Endodermal cell (in vitro differentiated cells): ENCODE data around the gene ZNF124. TPM values are rescaled to one million over a fixed set of nuclear protein-coding genes. Genes with fewer than 3 reads are reported as not detected.

Source experiments
- DNase-seq: peaks from one replicate; pipeline ENCODE4 v3.0.0-alpha.2; 2017
- H3K27ac ChIP-seq: 2 replicates; pipeline ENCODE4 v1.5.1; 2013; ENCODE audit warnings: mild to moderate bottlenecking, low read depth, low read length, moderate library complexity
- H3K27me3 ChIP-seq: 2 replicates; pipeline ENCODE4 v1.6.1; 2013; ENCODE audit warnings: mild to moderate bottlenecking, low read length, moderate library complexity; ENCODE audit not compliant: insufficient read depth, control insufficient read depth, poor library complexity, severe bottlenecking
- H3K36me3 ChIP-seq: 2 replicates; pipeline ENCODE4 v1.7.0; 2013; ENCODE audit warnings: mild to moderate bottlenecking, low read length, moderate library complexity; ENCODE audit not compliant: control insufficient read depth, insufficient read depth
- H3K4me1 ChIP-seq: one replicate; pipeline ENCODE4 v1.7.0; 2013; ENCODE audit warnings: low read length; ENCODE audit not compliant: control insufficient read depth, insufficient read depth
- H3K4me3 ChIP-seq: 2 replicates; pipeline ENCODE4 v1.5.1; 2013; ENCODE audit warnings: mild to moderate bottlenecking, low read length, moderate library complexity
- H3K9ac ChIP-seq: 2 replicates; pipeline ENCODE4 v1.6.1; 2013; ENCODE audit warnings: mild to moderate bottlenecking, low read length, moderate library complexity; ENCODE audit not compliant: poor library complexity, severe bottlenecking; ENCODE audit errors: extremely low read depth
- H3K9me3 ChIP-seq: 2 replicates; pipeline ENCODE4 v1.6.1; 2013; ENCODE audit warnings: mild to moderate bottlenecking, low read length, moderate library complexity; ENCODE audit not compliant: control insufficient read depth
- H3K27ac Mint-ChIP-seq: 2 replicates; pipeline ENCODE4 v1.8.0; 2020; ENCODE audit warnings: mixed read lengths
- H3K27me3 Mint-ChIP-seq: 2 replicates; pipeline ENCODE4 v1.8.0; 2021; ENCODE audit warnings: mild to moderate bottlenecking, mixed read lengths; ENCODE audit not compliant: insufficient read depth
- H3K36me3 Mint-ChIP-seq: 2 replicates; pipeline ENCODE4 v1.8.0; 2020; ENCODE audit warnings: low read depth, mixed read lengths
- H3K4me1 Mint-ChIP-seq: 2 replicates; pipeline ENCODE4 v1.8.0; 2020; ENCODE audit warnings: mixed read lengths
- H3K4me3 Mint-ChIP-seq: 2 replicates; pipeline ENCODE4 v1.8.0; 2020; ENCODE audit warnings: mild to moderate bottlenecking, moderate library complexity, mixed read lengths
- H3K9me3 Mint-ChIP-seq: 2 replicates; pipeline ENCODE4 v1.8.0; 2020; ENCODE audit warnings: mild to moderate bottlenecking, mixed read lengths
- WGBS, 2 experiments: methylation state at CpG; one replicate each; pipeline versions ENCODE4 v1.1.5 to v1.1.7; 2013; ENCODE audit warnings: missing lambda C conversion rate in 2 of 2, mixed read lengths in 1 of 2; ENCODE audit not compliant: insufficient coverage in 1 of 2, insufficient read length in 1 of 2; 5-methylcytosine and 5-hydroxymethylcytosine counted together
- total RNA-seq, 2 donors: library from RNA; stranded (reverse); fragmentation: NEBNext Ultra II Directional in 1 of 2; extraction: Animal tissue kit (Norgen Biotek cat#: 25700) in 1 of 2; gene quantifications; 2 replicates in 1 of 2; 3 replicates in 1 of 2; pipeline ENCODE4 v1.2.1, GENCODE V29; 2021
- TF ChIP-seq, protein P1 (sequence below): fragments of 200-600 bp; sonication (generic); conservative IDR thresholded peaks from 2 replicates; pipeline ENCODE4 v1.5.0; 2021; ENCODE audit warnings: antibody characterized with exemption, mild to moderate bottlenecking

ZNF124 gene
- total RNA-seq, 2 donors from 2014 or later, result 93.3 to 101 TPM

DNA sequence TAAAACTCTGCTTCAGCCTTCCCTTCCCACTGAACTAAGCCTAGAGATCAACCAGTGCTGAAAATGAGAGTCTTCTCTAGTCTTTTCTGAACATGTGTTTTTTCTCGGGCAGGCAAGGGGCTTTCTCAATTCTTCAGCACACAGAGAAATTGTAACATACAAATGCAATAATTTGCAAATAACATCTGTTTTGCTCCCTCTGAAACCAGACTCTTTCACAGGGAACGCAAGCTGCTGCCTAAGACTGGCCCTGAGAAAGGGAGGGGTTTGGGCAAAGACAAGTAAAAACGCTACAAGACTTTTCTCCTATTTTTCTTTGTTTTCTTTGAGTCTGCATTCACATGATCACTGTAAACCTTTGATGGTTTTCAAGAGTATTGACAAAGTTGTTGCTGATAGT lies 44.4 kb upstream of the ZNF124 start:
- no peaks in the 10 kb centered on the region for H3K36me3 ChIP-seq
- 86 to 87% methylated on average over 3 of the region's 3 CpGs for WGBS, 2 experiments
- H3K4me1 ChIP-seq, result no peaks in the 10 kb centered on the region
- peaks cover 5% of the 10 kb centered on the region for H3K27me3 Mint-ChIP-seq
- H3K4me1 Mint-ChIP-seq, result no peaks in the 10 kb centered on the region
- peaks cover 13% of the 10 kb centered on the region for H3K9me3 Mint-ChIP-seq
- no peak for DNase-seq
- H3K9me3 ChIP-seq, result no peaks in the 10 kb centered on the region
- no peak overlapping the region for H3K4me3 ChIP-seq
- no peak overlapping the region for H3K4me3 Mint-ChIP-seq
- TF ChIP-seq, protein P1, sequence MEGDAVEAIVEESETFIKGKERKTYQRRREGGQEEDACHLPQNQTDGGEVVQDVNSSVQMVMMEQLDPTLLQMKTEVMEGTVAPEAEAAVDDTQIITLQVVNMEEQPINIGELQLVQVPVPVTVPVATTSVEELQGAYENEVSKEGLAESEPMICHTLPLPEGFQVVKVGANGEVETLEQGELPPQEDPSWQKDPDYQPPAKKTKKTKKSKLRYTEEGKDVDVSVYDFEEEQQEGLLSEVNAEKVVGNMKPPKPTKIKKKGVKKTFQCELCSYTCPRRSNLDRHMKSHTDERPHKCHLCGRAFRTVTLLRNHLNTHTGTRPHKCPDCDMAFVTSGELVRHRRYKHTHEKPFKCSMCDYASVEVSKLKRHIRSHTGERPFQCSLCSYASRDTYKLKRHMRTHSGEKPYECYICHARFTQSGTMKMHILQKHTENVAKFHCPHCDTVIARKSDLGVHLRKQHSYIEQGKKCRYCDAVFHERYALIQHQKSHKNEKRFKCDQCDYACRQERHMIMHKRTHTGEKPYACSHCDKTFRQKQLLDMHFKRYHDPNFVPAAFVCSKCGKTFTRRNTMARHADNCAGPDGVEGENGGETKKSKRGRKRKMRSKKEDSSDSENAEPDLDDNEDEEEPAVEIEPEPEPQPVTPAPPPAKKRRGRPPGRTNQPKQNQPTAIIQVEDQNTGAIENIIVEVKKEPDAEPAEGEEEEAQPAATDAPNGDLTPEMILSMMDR, result no peak
- H3K27ac Mint-ChIP-seq, result no peak overlapping the region
- no peaks in the 10 kb centered on the region for H3K36me3 Mint-ChIP-seq
- no peak overlapping the region for H3K9ac ChIP-seq
- no peaks in the 10 kb centered on the region for H3K27me3 ChIP-seq
- no peak overlapping the region for H3K27ac ChIP-seq

DNA sequence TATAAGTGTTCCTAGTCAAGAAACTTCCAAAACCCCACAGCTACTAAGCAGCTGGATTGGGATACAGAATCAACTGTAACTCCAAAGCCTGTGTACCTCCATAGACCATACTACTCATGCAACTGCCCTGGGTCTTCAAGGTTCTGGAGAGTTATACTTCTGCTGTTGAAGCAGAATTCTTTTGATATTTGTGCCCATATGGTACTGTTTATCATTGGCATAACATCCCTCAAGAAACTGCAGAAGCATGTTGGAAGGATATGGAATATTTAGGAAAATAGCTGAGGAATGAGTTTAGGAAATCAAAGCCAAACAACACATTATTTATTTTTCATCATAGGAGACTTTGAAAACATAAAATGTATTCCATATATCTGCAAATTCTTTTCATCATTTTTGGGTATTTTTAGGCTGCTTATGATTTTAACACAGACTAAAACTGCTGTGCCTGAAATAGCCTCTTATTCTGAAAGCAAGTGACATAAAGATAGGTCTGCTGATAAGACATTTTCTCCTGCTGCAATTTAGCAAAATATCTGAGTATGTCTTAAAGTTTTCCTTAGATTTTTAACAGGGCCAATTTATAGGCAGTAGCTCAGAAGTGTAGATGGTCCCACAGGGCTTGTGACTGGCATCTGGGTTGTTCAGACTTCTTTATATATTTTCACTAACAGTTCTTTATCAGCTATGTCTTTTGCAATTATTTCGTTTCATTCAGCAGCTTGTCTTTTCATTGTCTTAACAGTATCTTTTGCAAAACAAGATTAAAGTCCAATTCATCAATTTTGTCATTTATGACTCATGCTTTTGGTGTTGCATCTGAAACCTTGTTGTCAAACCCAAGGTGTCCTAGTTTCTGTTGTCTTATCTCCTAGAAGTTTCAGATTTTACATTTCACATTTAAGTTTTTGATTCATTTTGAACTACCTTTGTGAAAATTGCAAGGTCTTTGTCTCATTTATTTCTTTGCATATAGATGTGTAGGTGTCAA lies 41.1 kb upstream of the ZNF124 start:
- WGBS, 2 experiments, result 85% methylated on average over 1 of the region's 1 CpG; no CpG with 5 or more reads in 1 of the 2 experiments
- H3K36me3 ChIP-seq, result no peaks in the 10 kb centered on the region
- peaks cover 3% of the 10 kb centered on the region for H3K4me1 ChIP-seq
- no peak overlapping the region for H3K9ac ChIP-seq
- Mint-ChIP-seq H3K4me1 (peaks cover 14% of the 10 kb centered on the region), H3K9me3 (peaks cover under 1% of the 10 kb centered on the region), H3K27ac (no peak overlapping the region), H3K27me3 (peaks cover 2% of the 10 kb centered on the region), H3K4me3 (no peak overlapping the region), H3K36me3 (peaks cover 4% of the 10 kb centered on the region)
- TF ChIP-seq, protein P1, result no peak
- H3K27me3 ChIP-seq, result no peaks in the 10 kb centered on the region
- H3K27ac ChIP-seq, result no peak overlapping the region
- DNase-seq, result no peak
- no peak overlapping the region for H3K4me3 ChIP-seq
- H3K9me3 ChIP-seq, result no peaks in the 10 kb centered on the region

DNA sequence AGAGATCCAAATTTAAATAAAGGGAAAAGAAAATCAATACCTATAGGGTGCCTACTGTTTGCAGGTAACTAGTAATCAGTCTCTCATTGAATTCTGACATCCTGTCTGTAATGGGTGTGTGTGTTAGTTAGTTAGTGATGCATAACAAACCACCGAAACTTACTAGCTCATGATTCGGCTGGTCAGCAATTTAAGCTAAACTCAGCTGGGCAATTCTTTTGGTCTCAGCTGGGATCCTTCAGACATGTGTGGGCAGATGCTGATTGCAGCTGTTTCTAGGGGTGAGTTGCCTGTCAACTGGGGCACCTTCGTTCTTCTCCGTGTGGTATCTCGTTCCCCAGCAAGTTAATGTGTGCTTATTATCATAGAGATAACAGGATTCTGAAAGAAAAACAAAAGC lies 40.2 kb upstream of the ZNF124 start:
- H3K4me3 ChIP-seq, result no peak overlapping the region
- no peaks in the 10 kb centered on the region for H3K9me3 ChIP-seq
- no peak for DNase-seq
- no peaks in the 10 kb centered on the region for H3K9me3 Mint-ChIP-seq
- no peak overlapping the region for H3K9ac ChIP-seq
- 72 to 81% methylated on average over 4 to 5 of the region's 5 CpGs for WGBS, 2 experiments
- no peak overlapping the region for H3K27ac Mint-ChIP-seq
- TF ChIP-seq, protein P1, result no peak
- no peak overlapping the region for H3K27ac ChIP-seq
- peaks cover 4% of the 10 kb centered on the region for H3K4me1 ChIP-seq
- no peaks in the 10 kb centered on the region for H3K27me3 ChIP-seq
- peaks cover 2% of the 10 kb centered on the region for H3K27me3 Mint-ChIP-seq
- no peaks in the 10 kb centered on the region for H3K36me3 ChIP-seq
- peaks cover 18% of the 10 kb centered on the region for H3K4me1 Mint-ChIP-seq
- peaks cover 6% of the 10 kb centered on the region for H3K36me3 Mint-ChIP-seq
- H3K4me3 Mint-ChIP-seq, result no peak overlapping the region
